OCI-LY3 (cell line): Measurements from ENCODE around the gene CYP2E1.

Experiments used
- EZH2phosphoT487 ChIP-seq: fragments of 200-600 bp; shearing (Covaris generic); IDR thresholded peaks from 2 replicates; pipeline ENCODE4 v1.6.1; 2018; ENCODE audit warnings: antibody characterized with exemption, mixed run types, low read depth
- TF ChIP-seq, protein P1 (sequence below): fragments of 200-600, 300-600 bp; sonication (generic); IDR thresholded peaks from 2 replicates; pipeline ENCODE4 v1.5.1; 2014; ENCODE audit warnings: antibody characterized with exemption, low read length, low read depth

DNA sequence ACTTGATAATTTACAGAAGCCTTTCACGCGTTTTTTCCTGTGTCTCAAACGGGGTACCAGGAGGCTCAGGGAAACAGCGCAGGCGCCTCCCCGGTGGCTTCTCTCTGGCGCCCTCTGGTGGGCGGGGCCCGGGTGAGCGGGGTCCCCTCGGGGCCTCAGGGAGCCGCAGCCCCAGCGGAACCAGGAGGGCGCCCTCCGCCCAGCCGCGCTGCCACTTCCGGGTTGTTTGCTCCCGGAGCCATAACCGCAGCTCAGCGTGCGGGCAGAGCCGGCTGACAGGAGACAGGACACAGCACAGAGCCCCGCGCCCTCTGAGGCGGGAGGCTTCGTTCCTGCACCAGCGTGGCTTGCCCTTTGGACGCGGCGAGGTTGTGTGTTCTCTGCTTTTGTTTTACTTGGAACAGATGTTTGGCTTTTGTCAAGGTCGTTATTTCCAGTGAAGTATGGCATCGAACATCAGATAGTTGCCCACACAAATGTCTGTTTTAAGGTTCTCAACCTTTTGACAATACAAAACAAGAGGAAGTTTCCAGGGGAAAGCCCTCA, 6.9 kb upstream of the CYP2E1 start:
- TF ChIP-seq, protein P1, sequence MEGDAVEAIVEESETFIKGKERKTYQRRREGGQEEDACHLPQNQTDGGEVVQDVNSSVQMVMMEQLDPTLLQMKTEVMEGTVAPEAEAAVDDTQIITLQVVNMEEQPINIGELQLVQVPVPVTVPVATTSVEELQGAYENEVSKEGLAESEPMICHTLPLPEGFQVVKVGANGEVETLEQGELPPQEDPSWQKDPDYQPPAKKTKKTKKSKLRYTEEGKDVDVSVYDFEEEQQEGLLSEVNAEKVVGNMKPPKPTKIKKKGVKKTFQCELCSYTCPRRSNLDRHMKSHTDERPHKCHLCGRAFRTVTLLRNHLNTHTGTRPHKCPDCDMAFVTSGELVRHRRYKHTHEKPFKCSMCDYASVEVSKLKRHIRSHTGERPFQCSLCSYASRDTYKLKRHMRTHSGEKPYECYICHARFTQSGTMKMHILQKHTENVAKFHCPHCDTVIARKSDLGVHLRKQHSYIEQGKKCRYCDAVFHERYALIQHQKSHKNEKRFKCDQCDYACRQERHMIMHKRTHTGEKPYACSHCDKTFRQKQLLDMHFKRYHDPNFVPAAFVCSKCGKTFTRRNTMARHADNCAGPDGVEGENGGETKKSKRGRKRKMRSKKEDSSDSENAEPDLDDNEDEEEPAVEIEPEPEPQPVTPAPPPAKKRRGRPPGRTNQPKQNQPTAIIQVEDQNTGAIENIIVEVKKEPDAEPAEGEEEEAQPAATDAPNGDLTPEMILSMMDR, result peak; percentile 73
- TF ChIP-seq EZH2phosphoT487, result no peak
